Stimulated activated CD8-positive, alpha-beta memory T cell treated with anti-CD3 and anti-CD28 coated beads, Interleukin-7, amount 100 ng/mL, for 24 hours (primary cell): Measurements from ENCODE around the gene GLI3.

Source experiments
- DNase-seq: peaks from one replicate; pipeline ENCODE4 v3.0.0-alpha.2; 2020; ENCODE audit warnings: low read depth

Gene GLI3

GRCh38 chr7:42143711-42144600 is 93.1 kb downstream of the GLI3 start:
- no peak for DNase-seq

- DNase-seq, result no peak
Measured at GRCh38 chr7:42142089-42142488, 94.9 kb downstream of the GLI3 start.

- DNase-seq, result no peak
Measured at GRCh38 chr7:42139751-42140150, 97.3 kb downstream of the GLI3 start.

- DNase-seq, result no peak
Measured at GRCh38 chr7:42138691-42139090, 98.3 kb downstream of the GLI3 start.

- DNase-seq, result no peak
Measured at GRCh38 chr7:42137941-42138340, 99.1 kb downstream of the GLI3 start.

GRCh38 chr7:42137431-42137830 is 99.6 kb downstream of the GLI3 start:
- no peak for DNase-seq

- DNase-seq, result no peak
Measured at GRCh38 chr7:42135728-42136127, 101.3 kb downstream of the GLI3 start.

- DNase-seq, result no peak
Measured at GRCh38 chr7:42134276-42134876, 102.6 kb downstream of the GLI3 start.

- no peak for DNase-seq
Measured at GRCh38 chr7:42133321-42133720, 103.7 kb downstream of the GLI3 start.

- no peak for DNase-seq
Measured at GRCh38 chr7:42128703-42129102, 108.3 kb downstream of the GLI3 start.

- DNase-seq, result no peak
Measured at GRCh38 chr7:42127232-42127622, 109.8 kb downstream of the GLI3 start.

- no peak for DNase-seq
Measured at GRCh38 chr7:42126475-42127231, 110.4 kb downstream of the GLI3 start.

GRCh38 chr7:42125321-42125720 is 111.7 kb downstream of the GLI3 start:
- DNase-seq, result no peak

GRCh38 chr7:42123716-42124115 is 113.3 kb downstream of the GLI3 start:
- DNase-seq, result no peak

- no peak for DNase-seq
Measured at GRCh38 chr7:42120191-42120590, 116.8 kb downstream of the GLI3 start.

GRCh38 chr7:42117201-42117600 is 119.8 kb downstream of the GLI3 start:
- no peak for DNase-seq

- DNase-seq, result no peak
Measured at GRCh38 chr7:42115795-42116194, 121.2 kb downstream of the GLI3 start.

GRCh38 chr7:42110333-42110732 is 126.7 kb downstream of the GLI3 start:
- DNase-seq, result no peak

- no peak for DNase-seq
Measured at GRCh38 chr7:42108803-42109528, 128.0 kb downstream of the GLI3 start.

- DNase-seq, result no peak
Measured at GRCh38 chr7:42107484-42108240, 129.3 kb downstream of the GLI3 start.

GRCh38 chr7:42106562-42106961 is 130.4 kb downstream of the GLI3 start:
- no peak for DNase-seq
